Measurements from ENCODE around the gene TRIM52.

DNA sequence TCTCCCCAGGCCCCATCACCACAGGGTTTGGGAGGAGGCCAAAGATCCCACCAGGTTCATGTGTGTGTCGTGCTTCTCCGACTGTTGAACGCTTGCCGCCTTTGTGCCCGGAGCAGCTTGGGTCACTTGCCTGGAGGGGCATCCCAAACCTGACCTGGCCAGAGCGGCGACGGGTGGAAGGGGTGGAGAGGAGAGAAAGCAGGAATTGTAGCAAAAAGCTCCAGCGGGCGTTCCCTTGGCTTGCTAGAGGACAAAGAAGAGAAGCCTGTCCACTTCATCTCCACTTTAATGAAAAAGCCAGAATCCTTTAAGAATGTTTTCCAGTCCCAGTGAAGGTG is 40.8 kb downstream of the TRIM52 start:
- TF ChIP-seq, protein P1, sequence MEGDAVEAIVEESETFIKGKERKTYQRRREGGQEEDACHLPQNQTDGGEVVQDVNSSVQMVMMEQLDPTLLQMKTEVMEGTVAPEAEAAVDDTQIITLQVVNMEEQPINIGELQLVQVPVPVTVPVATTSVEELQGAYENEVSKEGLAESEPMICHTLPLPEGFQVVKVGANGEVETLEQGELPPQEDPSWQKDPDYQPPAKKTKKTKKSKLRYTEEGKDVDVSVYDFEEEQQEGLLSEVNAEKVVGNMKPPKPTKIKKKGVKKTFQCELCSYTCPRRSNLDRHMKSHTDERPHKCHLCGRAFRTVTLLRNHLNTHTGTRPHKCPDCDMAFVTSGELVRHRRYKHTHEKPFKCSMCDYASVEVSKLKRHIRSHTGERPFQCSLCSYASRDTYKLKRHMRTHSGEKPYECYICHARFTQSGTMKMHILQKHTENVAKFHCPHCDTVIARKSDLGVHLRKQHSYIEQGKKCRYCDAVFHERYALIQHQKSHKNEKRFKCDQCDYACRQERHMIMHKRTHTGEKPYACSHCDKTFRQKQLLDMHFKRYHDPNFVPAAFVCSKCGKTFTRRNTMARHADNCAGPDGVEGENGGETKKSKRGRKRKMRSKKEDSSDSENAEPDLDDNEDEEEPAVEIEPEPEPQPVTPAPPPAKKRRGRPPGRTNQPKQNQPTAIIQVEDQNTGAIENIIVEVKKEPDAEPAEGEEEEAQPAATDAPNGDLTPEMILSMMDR (IDR thresholded peaks at IDR 0.05 in 2 of 3, conservative IDR thresholded peaks at IDR 0.05 in 1 of 3; ENCODE audit: borderline replicate concordance in 1 of 3, insufficient read depth in 1 of 3, low read depth in 2 of 3, low read length in 2 of 3) = no peak
- no peak for TF ChIP-seq YY1 (IDR thresholded peaks at IDR 0.05; ENCODE audit: extremely low read depth, insufficient replicate concordance, low read depth, low read length)
- no peak for TF ChIP-seq SRF (IDR thresholded peaks at IDR 0.05; ENCODE audit: low read depth)
- TF ChIP-seq, protein P2, sequence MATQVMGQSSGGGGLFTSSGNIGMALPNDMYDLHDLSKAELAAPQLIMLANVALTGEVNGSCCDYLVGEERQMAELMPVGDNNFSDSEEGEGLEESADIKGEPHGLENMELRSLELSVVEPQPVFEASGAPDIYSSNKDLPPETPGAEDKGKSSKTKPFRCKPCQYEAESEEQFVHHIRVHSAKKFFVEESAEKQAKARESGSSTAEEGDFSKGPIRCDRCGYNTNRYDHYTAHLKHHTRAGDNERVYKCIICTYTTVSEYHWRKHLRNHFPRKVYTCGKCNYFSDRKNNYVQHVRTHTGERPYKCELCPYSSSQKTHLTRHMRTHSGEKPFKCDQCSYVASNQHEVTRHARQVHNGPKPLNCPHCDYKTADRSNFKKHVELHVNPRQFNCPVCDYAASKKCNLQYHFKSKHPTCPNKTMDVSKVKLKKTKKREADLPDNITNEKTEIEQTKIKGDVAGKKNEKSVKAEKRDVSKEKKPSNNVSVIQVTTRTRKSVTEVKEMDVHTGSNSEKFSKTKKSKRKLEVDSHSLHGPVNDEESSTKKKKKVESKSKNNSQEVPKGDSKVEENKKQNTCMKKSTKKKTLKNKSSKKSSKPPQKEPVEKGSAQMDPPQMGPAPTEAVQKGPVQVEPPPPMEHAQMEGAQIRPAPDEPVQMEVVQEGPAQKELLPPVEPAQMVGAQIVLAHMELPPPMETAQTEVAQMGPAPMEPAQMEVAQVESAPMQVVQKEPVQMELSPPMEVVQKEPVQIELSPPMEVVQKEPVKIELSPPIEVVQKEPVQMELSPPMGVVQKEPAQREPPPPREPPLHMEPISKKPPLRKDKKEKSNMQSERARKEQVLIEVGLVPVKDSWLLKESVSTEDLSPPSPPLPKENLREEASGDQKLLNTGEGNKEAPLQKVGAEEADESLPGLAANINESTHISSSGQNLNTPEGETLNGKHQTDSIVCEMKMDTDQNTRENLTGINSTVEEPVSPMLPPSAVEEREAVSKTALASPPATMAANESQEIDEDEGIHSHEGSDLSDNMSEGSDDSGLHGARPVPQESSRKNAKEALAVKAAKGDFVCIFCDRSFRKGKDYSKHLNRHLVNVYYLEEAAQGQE (IDR thresholded peaks at IDR 0.05; ENCODE audit: low read depth) = no peak
